AG04450 (cell line): ENCODE results near the gene SORCS2. TPM values are rescaled to one million over a fixed set of nuclear protein-coding genes. Genes with fewer than 3 reads are reported as not detected.

Experiments used
- CTCF ChIA-PET: fragments of 300-600, 350-600 bp; formaldehyde crosslinking; extraction: SDS; loops from one replicate; lab custom pipeline; 2022; ENCODE audit warnings: antibody characterized with exemption, inconsistent platforms; lab: Charles Lee
- POLR2A ChIA-PET: fragments of 350-600 bp; formaldehyde crosslinking; extraction: SDS; loops from one replicate; lab custom pipeline; 2021; ENCODE audit warnings: antibody characterized with exemption, inconsistent platforms; lab: Yijun Ruan, JAX
- DNase-seq: peaks from one replicate; pipeline ENCODE4 v3.0.0-alpha.2; 2011; ENCODE audit warnings: low read depth, low spot score
- H3K27ac ChIP-seq: one replicate; pipeline ENCODE4 v1.5.1; 2012; ENCODE audit warnings: low read depth, low read length, control low read depth
- H3K27me3 ChIP-seq: one replicate; pipeline ENCODE4 v1.6.0; 2012; ENCODE audit warnings: low read length; ENCODE audit not compliant: control insufficient read depth, insufficient read depth
- H3K4me3 ChIP-seq: 2 replicates; pipeline ENCODE4 v1.5.1; 2011; ENCODE audit warnings: mild to moderate bottlenecking, low read depth, low read length, control low read depth
- H3K9me3 ChIP-seq: 2 replicates; pipeline ENCODE4 v1.5.1; 2012; ENCODE audit warnings: low read length; ENCODE audit not compliant: control insufficient read depth, insufficient read depth
- polyA plus RNA-seq: library from polyadenylated mRNA; depleted of rRNA; stranded (reverse); fragments of >200 nt; gene quantifications from 2 replicates; pipeline ENCODE4 v1.2.3, GENCODE V29; 2011
- TF ChIP-seq, protein P1 (sequence below): IDR thresholded peaks from 2 replicates; pipeline ENCODE4 v1.5.1; 2011; ENCODE audit warnings: low read depth, low read length, control low read depth, inconsistent platforms

SORCS2 gene
- polyA plus RNA-seq, 1 experiment = 0.29 TPM

DNA sequence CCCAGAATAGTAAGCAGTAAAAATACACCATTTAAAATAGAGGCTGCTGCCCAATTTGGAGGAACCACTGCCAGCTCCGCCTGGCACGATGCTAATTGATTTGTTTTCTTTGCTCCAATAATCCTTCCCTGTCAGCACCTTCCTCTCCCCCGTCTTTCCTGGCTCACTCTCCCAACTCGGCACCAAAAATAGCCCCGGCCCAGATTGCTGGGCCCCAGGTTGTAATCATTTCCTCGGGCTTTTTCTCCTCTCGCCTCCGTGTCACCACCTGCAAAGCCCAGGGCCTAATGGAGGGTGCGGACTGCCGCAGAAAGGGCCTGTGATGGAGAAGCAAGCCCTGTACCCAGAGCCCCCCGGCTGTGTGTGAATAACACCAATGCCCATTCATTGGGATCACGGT, 440.0 kb downstream of the SORCS2 start:
- Histone ChIP-seq H3K27ac (no peak overlapping the region), H3K27me3 (peaks cover 5% of the 10 kb centered on the region), H3K4me3 (no peak overlapping the region), H3K9me3 (peaks cover 8% of the 10 kb centered on the region)
- ChIA-PET CTCF (no interaction called here), POLR2A (no interaction called here)
- TF ChIP-seq, protein P1, sequence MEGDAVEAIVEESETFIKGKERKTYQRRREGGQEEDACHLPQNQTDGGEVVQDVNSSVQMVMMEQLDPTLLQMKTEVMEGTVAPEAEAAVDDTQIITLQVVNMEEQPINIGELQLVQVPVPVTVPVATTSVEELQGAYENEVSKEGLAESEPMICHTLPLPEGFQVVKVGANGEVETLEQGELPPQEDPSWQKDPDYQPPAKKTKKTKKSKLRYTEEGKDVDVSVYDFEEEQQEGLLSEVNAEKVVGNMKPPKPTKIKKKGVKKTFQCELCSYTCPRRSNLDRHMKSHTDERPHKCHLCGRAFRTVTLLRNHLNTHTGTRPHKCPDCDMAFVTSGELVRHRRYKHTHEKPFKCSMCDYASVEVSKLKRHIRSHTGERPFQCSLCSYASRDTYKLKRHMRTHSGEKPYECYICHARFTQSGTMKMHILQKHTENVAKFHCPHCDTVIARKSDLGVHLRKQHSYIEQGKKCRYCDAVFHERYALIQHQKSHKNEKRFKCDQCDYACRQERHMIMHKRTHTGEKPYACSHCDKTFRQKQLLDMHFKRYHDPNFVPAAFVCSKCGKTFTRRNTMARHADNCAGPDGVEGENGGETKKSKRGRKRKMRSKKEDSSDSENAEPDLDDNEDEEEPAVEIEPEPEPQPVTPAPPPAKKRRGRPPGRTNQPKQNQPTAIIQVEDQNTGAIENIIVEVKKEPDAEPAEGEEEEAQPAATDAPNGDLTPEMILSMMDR = no peak
- no peak for DNase-seq

DNA sequence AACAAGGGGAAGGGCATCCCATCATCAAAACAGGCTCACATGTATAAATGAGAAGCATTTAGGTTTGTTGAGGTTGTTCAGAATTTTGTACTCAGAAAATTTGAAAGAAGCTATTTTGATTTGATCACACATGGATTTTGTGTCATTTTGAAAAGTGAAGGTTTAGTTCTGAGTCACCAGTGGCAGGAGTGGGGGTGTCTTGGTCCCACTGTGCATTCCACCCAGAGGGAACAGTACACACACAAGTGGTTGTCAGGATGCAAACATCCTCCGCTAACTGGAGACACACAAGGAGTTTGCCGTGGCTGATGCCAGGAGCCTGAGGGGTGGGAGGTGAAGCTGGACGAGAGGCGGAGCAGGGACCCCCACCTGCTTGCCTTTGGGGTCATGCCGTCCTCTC, 440.6 kb downstream of the SORCS2 start:
- TF ChIP-seq, protein P1 = no peak
- Histone ChIP-seq H3K27me3 (peaks cover 5% of the 10 kb centered on the region), H3K9me3 (peaks cover 8% of the 10 kb centered on the region), H3K27ac (no peak overlapping the region), H3K4me3 (no peak overlapping the region)
- ChIA-PET POLR2A (no interaction called here), CTCF (no interaction called here)
- DNase-seq = no peak

DNA sequence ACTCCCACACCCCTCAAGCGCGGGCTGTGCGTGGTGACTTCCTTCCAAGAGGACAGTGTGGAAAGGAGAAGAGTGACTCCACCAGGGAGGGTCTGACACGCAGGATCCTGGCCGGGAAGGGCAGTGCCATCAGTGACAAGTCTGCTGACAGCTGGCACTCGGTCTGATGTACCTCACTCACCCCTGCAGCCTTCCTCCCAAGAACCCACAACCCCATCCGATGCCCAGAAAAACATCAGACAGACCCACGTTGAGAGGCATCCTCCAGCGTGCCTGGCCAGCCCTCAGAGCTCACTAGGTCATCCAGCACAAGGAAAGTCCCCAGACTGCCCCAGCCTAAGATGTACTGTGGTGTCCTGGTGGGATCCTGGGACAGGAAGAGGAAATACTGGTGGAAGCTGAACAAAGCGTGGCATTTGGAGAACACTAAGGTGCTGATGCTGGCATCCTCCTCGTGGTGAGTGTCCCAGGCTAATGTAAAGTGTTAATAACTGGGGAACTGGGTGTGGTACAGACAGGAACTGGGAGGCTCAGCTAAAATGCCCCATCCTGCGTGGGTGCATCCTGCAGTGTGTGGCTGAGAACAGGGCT, 442.4 kb downstream of the SORCS2 start:
- Histone ChIP-seq H3K27ac (no peak overlapping the region), H3K4me3 (no peak overlapping the region), H3K9me3 (peaks cover 3% of the 10 kb centered on the region), H3K27me3 (peaks cover 5% of the 10 kb centered on the region)
- DNase-seq = no peak
- POLR2A ChIA-PET = no interaction called here
- CTCF ChIA-PET = no interaction called here
- TF ChIP-seq, protein P1 = no peak

DNA sequence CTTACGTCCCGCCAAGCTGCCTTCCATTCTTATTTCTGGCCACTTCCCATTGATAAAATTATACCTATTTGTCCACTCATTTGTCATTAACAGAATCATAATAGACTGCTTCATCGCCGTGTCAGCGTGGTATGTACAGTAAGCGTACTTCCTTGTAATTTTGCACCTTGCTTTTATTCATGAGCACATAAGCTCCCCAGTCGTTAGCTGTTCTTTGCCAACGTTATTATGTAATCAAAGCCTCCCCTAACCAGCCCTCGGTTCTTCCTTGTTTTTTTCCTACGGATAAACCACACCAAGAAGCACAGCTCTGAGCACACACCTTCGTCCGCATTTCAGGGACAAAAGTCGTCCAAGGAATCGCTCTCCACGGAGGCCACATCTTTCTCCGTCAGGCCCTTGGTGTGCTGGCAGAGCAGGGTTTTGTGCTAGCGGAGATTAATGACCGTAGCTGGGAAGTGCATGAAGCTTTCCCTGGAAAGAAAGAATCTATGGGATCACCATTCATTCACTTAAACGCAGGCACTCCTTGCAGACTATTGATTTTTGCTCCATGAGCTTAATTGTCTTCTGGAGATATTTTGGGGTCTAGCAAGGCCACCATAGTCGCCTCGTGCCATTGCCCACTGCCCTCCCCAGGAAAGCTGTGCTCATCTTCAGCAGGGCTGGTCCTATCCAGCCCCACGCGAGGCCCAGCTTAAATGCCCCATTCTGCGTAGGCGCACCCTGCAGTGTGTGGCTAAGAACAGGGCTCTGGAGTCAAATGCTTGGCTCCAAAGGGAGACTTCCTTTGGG, 443.3 kb downstream of the SORCS2 start:
- no peak for DNase-seq
- H3K4me3 ChIP-seq = no peak overlapping the region
- TF ChIP-seq, protein P1 = no peak
- POLR2A ChIA-PET = no interaction called here
- H3K27ac ChIP-seq = no peak overlapping the region
- H3K9me3 ChIP-seq = no peaks in the 10 kb centered on the region; the same call in 1 of the 2 replicates
- H3K27me3 ChIP-seq = peaks cover 5% of the 10 kb centered on the region
- CTCF ChIA-PET = no interaction called here

DNA sequence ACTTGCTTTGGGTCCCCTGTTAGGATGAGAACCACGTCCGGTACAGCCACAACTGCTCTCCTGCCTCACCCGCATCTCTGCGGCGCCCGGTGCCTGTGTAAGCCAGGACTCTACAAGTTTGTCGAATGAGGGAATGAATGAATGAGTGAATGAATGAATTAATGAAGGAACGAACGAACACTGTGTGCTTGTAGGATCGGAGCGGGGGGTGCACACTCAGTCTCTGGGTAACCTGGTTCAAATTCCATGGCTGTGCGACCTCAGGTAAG, 443.8 kb downstream of the SORCS2 start:
- CTCF ChIA-PET = no interaction called here
- no peak for DNase-seq
- H3K4me3 ChIP-seq = no peak overlapping the region
- no peaks in the 10 kb centered on the region; the same call in 1 of the 2 replicates for H3K9me3 ChIP-seq
- H3K27ac ChIP-seq = no peak overlapping the region
- peaks cover 5% of the 10 kb centered on the region for H3K27me3 ChIP-seq
- POLR2A ChIA-PET = no interaction called here
- TF ChIP-seq, protein P1 = no peak
